Measurements from ENCODE around the gene GPD2. TPM values are rescaled to one million over a fixed set of nuclear protein-coding genes. Genes with fewer than 3 reads are reported as not detected.

GPD2 gene
- total and polyA plus RNA-seq, 2 of the 8 experiments (the other 6 are each of a cell fraction or from before 2014, with no cell fraction given), result 8.4 to 43.1 TPM

- TF ChIP-seq RFX5 (IDR thresholded peaks at IDR 0.05; ENCODE audit: borderline replicate concordance, low read depth, low read length) (no peak), CTBP2 (IDR thresholded peaks at IDR 0.05; ENCODE audit: borderline replicate concordance, insufficient read depth, insufficient read length, low read length) (no peak)
Observed at GRCh38 chr2:156576005-156576404, 139.8 kb downstream of the GPD2 start (continued).

All from H1 (cell line).